Activated CD8-positive, alpha-beta memory T cell treated with anti-CD3 and anti-CD28 coated beads for 4 hours (primary cell): ENCODE results near the gene UBE2U.

ENCODE experiments used
- DNase-seq, 2 donors: peaks; one replicate each; pipeline ENCODE4 v3.0.0-alpha.2; 2020; ENCODE audit warnings: low read depth in 2 of 2

Gene UBE2U

GRCh38 chr1:64203420-64203819 lies at the start of gene UBE2U:
Gene UBE2U, plus strand, starts transcription at chr1:64203623. Its CDS starts 428 bp downstream, at chr1:64204051.
- no peak for DNase-seq

GRCh38 chr1:64155278-64155677 lies 48.1 kb upstream of the UBE2U start:
- DNase-seq, result no peak

- no peak for DNase-seq
Measured at GRCh38 chr1:64161357-64161941, 42.0 kb upstream of the UBE2U start.

- DNase-seq, result no peak
Measured at GRCh38 chr1:64162151-64162550, 41.3 kb upstream of the UBE2U start.

GRCh38 chr1:64162804-64163203 lies 40.6 kb upstream of the UBE2U start:
- no peak for DNase-seq

GRCh38 chr1:64163431-64163830 lies 40.0 kb upstream of the UBE2U start:
- DNase-seq, result no peak

- no peak for DNase-seq
Measured at GRCh38 chr1:64163970-64164369, 39.5 kb upstream of the UBE2U start.

- DNase-seq, result no peak
Measured at GRCh38 chr1:64166629-64167028, 36.8 kb upstream of the UBE2U start.

GRCh38 chr1:64167176-64167575 lies 36.2 kb upstream of the UBE2U start:
- no peak for DNase-seq

GRCh38 chr1:64171246-64171645 lies 32.2 kb upstream of the UBE2U start:
- no peak for DNase-seq

- DNase-seq, result no peak
Measured at GRCh38 chr1:64171797-64172281, 31.6 kb upstream of the UBE2U start.

- no peak for DNase-seq
Measured at GRCh38 chr1:64172458-64172983, 30.9 kb upstream of the UBE2U start.

GRCh38 chr1:64173336-64173940 lies 30.0 kb upstream of the UBE2U start:
- DNase-seq, result no peak

- DNase-seq, result no peak
Measured at GRCh38 chr1:64175639-64176038, 27.8 kb upstream of the UBE2U start.

- no peak for DNase-seq
Measured at GRCh38 chr1:64176659-64177058, 26.8 kb upstream of the UBE2U start.

- DNase-seq, result no peak
Measured at GRCh38 chr1:64179588-64179987, 23.8 kb upstream of the UBE2U start.

- DNase-seq, result no peak
Measured at GRCh38 chr1:64182207-64182606, 21.2 kb upstream of the UBE2U start.

- no peak for DNase-seq
Measured at GRCh38 chr1:64183395-64184002, 19.9 kb upstream of the UBE2U start.

- no peak for DNase-seq
Measured at GRCh38 chr1:64184003-64184440, 19.4 kb upstream of the UBE2U start.

GRCh38 chr1:64186138-64186897 lies 17.1 kb upstream of the UBE2U start:
- no peak for DNase-seq

GRCh38 chr1:64186898-64187280 lies 16.5 kb upstream of the UBE2U start:
- no peak for DNase-seq

- no peak for DNase-seq
Measured at GRCh38 chr1:64187646-64188045, 15.8 kb upstream of the UBE2U start.
